Activated CD4-positive, alpha-beta T cell treated with anti-CD3 and anti-CD28 coated beads, Interleukin-2, Interleukin-6, amounts not matched to agents 100 ng/mL and 50 ng/mL, durations not matched to agents 16 hours and 8 hours (primary cell): ENCODE data around the gene RELT.
"Not testable (repeated sequence)": the region's sequence is repeated elsewhere in the genome, so short reads cannot be mapped to it uniquely, and the experiment has no call there.

ENCODE experiments used
- DNase-seq: peaks from one replicate; pipeline ENCODE4 v3.0.0-alpha.2; 2020

Gene RELT

GRCh38 chr11:73404506-73405145, 28.4 kb downstream of the RELT start:
- DNase-seq = no peak

GRCh38 chr11:73405146-73405510, 28.9 kb downstream of the RELT start:
- no peak for DNase-seq

- DNase-seq = no peak
These were observed 29.9 kb downstream of the RELT start for GRCh38 chr11:73406131-73406530.

GRCh38 chr11:73406619-73407018, 30.4 kb downstream of the RELT start:
- no peak for DNase-seq

GRCh38 chr11:73409431-73409830, 33.2 kb downstream of the RELT start:
- DNase-seq = no peak

- DNase-seq = no peak
These were observed 34.4 kb downstream of the RELT start for GRCh38 chr11:73410627-73411026.

- DNase-seq = no peak
These were observed 34.8 kb downstream of the RELT start for GRCh38 chr11:73411031-73411430.

- DNase-seq = no peak
These were observed 36.1 kb downstream of the RELT start for GRCh38 chr11:73412308-73412707.

GRCh38 chr11:73413256-73413655, 37.1 kb downstream of the RELT start:
- DNase-seq = no peak

- DNase-seq = peak; percentile 22
These were observed 38.9 kb downstream of the RELT start for GRCh38 chr11:73414977-73415651.

- no peak for DNase-seq
These were observed 39.8 kb downstream of the RELT start for GRCh38 chr11:73415854-73416615.

- DNase-seq = no peak
These were observed 40.6 kb downstream of the RELT start for GRCh38 chr11:73416786-73417185.

GRCh38 chr11:73420136-73420535, 43.9 kb downstream of the RELT start:
- DNase-seq = no peak

- no peak for DNase-seq
These were observed 46.7 kb downstream of the RELT start for GRCh38 chr11:73422886-73423285.

GRCh38 chr11:73423506-73423905, 47.3 kb downstream of the RELT start:
- no peak for DNase-seq

GRCh38 chr11:73425108-73425507, 48.9 kb downstream of the RELT start:
- no peak for DNase-seq

GRCh38 chr11:73426219-73426850, 50.1 kb downstream of the RELT start:
- DNase-seq = no peak

- no peak for DNase-seq
These were observed 52.0 kb downstream of the RELT start for GRCh38 chr11:73428227-73428626.

- DNase-seq = no peak
These were observed 52.5 kb downstream of the RELT start for GRCh38 chr11:73428699-73429098.

- DNase-seq = no peak
These were observed 53.0 kb downstream of the RELT start for GRCh38 chr11:73429121-73429750.

- DNase-seq = no peak
These were observed 54.1 kb downstream of the RELT start for GRCh38 chr11:73430326-73430725.

- peak; percentile 55 for DNase-seq
These were observed 55.2 kb downstream of the RELT start for GRCh38 chr11:73431396-73431795.

- not testable (repeated sequence) for DNase-seq
These were observed 60.7 kb downstream of the RELT start for GRCh38 chr11:73436859-73437258.
